Superior temporal gyrus (tissue), 1 donor: ENCODE data around the gene TMEM156.
"Not testable (repeated sequence)": the region's sequence is repeated elsewhere in the genome, so short reads cannot be mapped to it uniquely, and the experiment has no call there.

ENCODE experiments used
- DNase-seq: peaks from one replicate; pipeline ENCODE4 v3.0.0-alpha.2; 2016; ENCODE audit errors: extremely low spot score

The TMEM156 gene

GRCh38 chr4:39043861-39044363 is 11.7 kb upstream of the TMEM156 start:
- peak; percentile 52 for DNase-seq

- DNase-seq, result peak; percentile 24
Measured at GRCh38 chr4:39043058-39043860, 11.1 kb upstream of the TMEM156 start.

- DNase-seq, result no peak
Measured at GRCh38 chr4:39042366-39042765, 10.2 kb upstream of the TMEM156 start.

- no peak for DNase-seq
Measured at GRCh38 chr4:39039108-39039507, 6.9 kb upstream of the TMEM156 start.

- DNase-seq, result no peak
Measured at GRCh38 chr4:39037941-39038340, 5.7 kb upstream of the TMEM156 start.

GRCh38 chr4:39037491-39037825 is 5.2 kb upstream of the TMEM156 start:
- no peak for DNase-seq

GRCh38 chr4:39036172-39036571 is 4.0 kb upstream of the TMEM156 start:
- DNase-seq, result no peak

GRCh38 chr4:39031590-39032020 is 604 bp downstream of the TMEM156 start:
- DNase-seq, result not testable (repeated sequence)

- no peak for DNase-seq
Measured at GRCh38 chr4:39030725-39031124, 1.5 kb downstream of the TMEM156 start.

- no peak for DNase-seq
Measured at GRCh38 chr4:39029752-39030694, 2.2 kb downstream of the TMEM156 start.

GRCh38 chr4:39026096-39026495 is 6.1 kb downstream of the TMEM156 start:
- DNase-seq, result no peak

- DNase-seq, result no peak
Measured at GRCh38 chr4:39025552-39026085, 6.6 kb downstream of the TMEM156 start.

- no peak for DNase-seq
Measured at GRCh38 chr4:39024311-39024865, 7.8 kb downstream of the TMEM156 start.

GRCh38 chr4:39023059-39023458 is 9.2 kb downstream of the TMEM156 start:
- DNase-seq, result no peak

- DNase-seq, result no peak
Measured at GRCh38 chr4:39022241-39022640, 10.0 kb downstream of the TMEM156 start.

- DNase-seq, result no peak
Measured at GRCh38 chr4:39021631-39022030, 10.6 kb downstream of the TMEM156 start.

GRCh38 chr4:39020130-39020529 is 12.1 kb downstream of the TMEM156 start:
- no peak for DNase-seq

GRCh38 chr4:39014028-39014427 is 18.2 kb downstream of the TMEM156 start:
- no peak for DNase-seq

GRCh38 chr4:39004758-39005157 is 27.5 kb downstream of the TMEM156 start:
- DNase-seq, result no peak

- not testable (repeated sequence) for DNase-seq
Measured at GRCh38 chr4:39002058-39002457, 30.2 kb downstream of the TMEM156 start.

GRCh38 chr4:38995660-38996005 is 36.6 kb downstream of the TMEM156 start:
- DNase-seq, result no peak

- no peak for DNase-seq
Measured at GRCh38 chr4:38994135-38994534, 38.1 kb downstream of the TMEM156 start.
